HCT116 (cell line): Measurements from ENCODE around the gene SKI. TPM values are rescaled to one million over a fixed set of nuclear protein-coding genes. Genes with fewer than 3 reads are reported as not detected.

Source experiments
- ATAC-seq: fragments of 200-7000 bp; cut with Tn5 transposase; 2 replicates; pipeline ENCODE4 v1.9.1; 2020; ENCODE audit warnings: mild to moderate bottlenecking, moderate library complexity
- BruUV-seq: library from RNA; stranded (reverse); fragments of 400-500 nt; replicated peaks from 2 replicates; lab custom pipeline; 2021; lab: Mats Ljungman, UMichigan
- CTCF ChIA-PET: fragments of 300-600 bp; sonication (Branson Sonifier 250); formaldehyde crosslinking; loops from one replicate; lab custom pipeline; 2021; ENCODE audit warnings: antibody characterized with exemption; lab: Charles Lee
- POLR2A ChIA-PET: fragments of 300-600, 350-600 bp; sonication (Branson Sonifier 250); formaldehyde crosslinking; loops from one replicate; lab custom pipeline; 2021; ENCODE audit warnings: antibody characterized with exemption; lab: Charles Lee
- RAD21 ChIA-PET, 2 experiments: fragments of 300-600 bp; sonication (Branson Sonifier 250); formaldehyde crosslinking; loops; one replicate each; lab custom pipeline; 2023; ENCODE audit warnings: low total read pairs in 2 of 2; ENCODE audit not compliant: uncharacterized antibody in 2 of 2, unreplicated experiment in 2 of 2, low non-redundant PET in 1 of 2; lab: Charles Lee
- DNase-seq: peaks from one replicate; pipeline ENCODE4 v3.0.0-alpha.2; 2010; ENCODE audit warnings: low read depth, low spot score
- H2AFZ ChIP-seq: fragments of 200-600 bp; shearing (Covaris generic), sonication (generic); 2 replicates; pipeline ENCODE4 v1.6.1; 2017; ENCODE audit warnings: low read depth, mixed run types, mixed read lengths, antibody characterized with exemption, low read length; ENCODE audit not compliant: poor library complexity, severe bottlenecking
- H3K27ac ChIP-seq: 2 replicates; pipeline ENCODE4 v1.5.1; 2012; ENCODE audit warnings: low read depth, low read length
- H3K27me3 ChIP-seq: fragments of 200-600 bp; sonication (generic); 2 replicates; pipeline ENCODE4 v1.6.1; 2016; ENCODE audit warnings: mixed run types, low read length, mixed read lengths; ENCODE audit not compliant: insufficient read depth
- H3K36me3 ChIP-seq, 2 experiments: fragments of 200-500 bp in 1 of 2; fragments of 200-600 bp in 1 of 2; sonication (Bioruptor generic) in 1 of 2; sonication (generic) in 1 of 2; 2 replicates each; pipeline versions ENCODE4 v1.5.1 to v1.6.1; 2014 to 2016; ENCODE audit warnings: low read length in 2 of 2, inconsistent platforms in 1 of 2, mixed read lengths in 1 of 2, mixed run types in 1 of 2; ENCODE audit not compliant: insufficient read depth in 2 of 2, control insufficient read depth in 1 of 2
- H3K4me1 ChIP-seq, 2 experiments: fragments of 200-600 bp in 1 of 2; sonication (generic) in 1 of 2; 2 replicates each; pipeline versions ENCODE4 v1.5.1 to v1.6.1; 2012 to 2017; ENCODE audit warnings: low read length in 2 of 2, inconsistent platforms in 1 of 2, mild to moderate bottlenecking in 1 of 2, mixed read lengths in 1 of 2, mixed run types in 1 of 2, moderate library complexity in 1 of 2; ENCODE audit not compliant: insufficient read depth in 2 of 2, control insufficient read depth in 1 of 2
- H3K4me2 ChIP-seq: fragments of 200-600 bp; sonication (generic); 2 replicates; pipeline ENCODE4 v1.6.1; 2017; ENCODE audit warnings: mixed run types, low read length, mixed read lengths
- H3K4me3 ChIP-seq, 2 experiments: fragments of 200-600 bp in 1 of 2; sonication (generic) in 1 of 2; replicated peaks in 1 of 2; 2 replicates each; pipeline ENCODE4 v1.5.1; 2011 to 2016; ENCODE audit warnings: low read length in 2 of 2, control low read depth in 1 of 2, low read depth in 1 of 2, mild to moderate bottlenecking in 1 of 2, mixed read lengths in 1 of 2, mixed run types in 1 of 2
- H3K79me2 ChIP-seq: fragments of 200-600 bp; sonication (generic); 2 replicates; pipeline ENCODE4 v1.6.1; 2017; ENCODE audit warnings: mild to moderate bottlenecking, mixed run types, low read length, moderate library complexity, mixed read lengths; ENCODE audit not compliant: insufficient read depth
- H3K9ac ChIP-seq: fragments of 200-600 bp; sonication (generic); 2 replicates; pipeline ENCODE4 v1.6.1; 2016; ENCODE audit warnings: low read length, mixed read lengths
- H3K9me2 ChIP-seq: fragments of 200-600 bp; sonication (generic), shearing (Covaris generic); 2 replicates; pipeline ENCODE4 v1.6.1; 2017; ENCODE audit warnings: mixed run types, mild to moderate bottlenecking, moderate library complexity; ENCODE audit not compliant: insufficient read depth
- H3K9me3 ChIP-seq, 2 experiments: fragments of 200-500 bp in 1 of 2; fragments of 200-600 bp in 1 of 2; sonication (Bioruptor generic) in 1 of 2; sonication (generic) in 1 of 2; 2 replicates each; pipeline ENCODE4 v1.6.1; 2014 to 2017; ENCODE audit warnings: low read length in 2 of 2, mixed read lengths in 2 of 2, inconsistent platforms in 1 of 2, low read depth in 1 of 2, mild to moderate bottlenecking in 1 of 2, mixed run types in 1 of 2, moderate library complexity in 1 of 2; ENCODE audit not compliant: control insufficient read depth in 1 of 2, insufficient read depth in 1 of 2
- H4K20me1 ChIP-seq: fragments of 200-600 bp; sonication (generic), shearing (Covaris generic); 2 replicates; pipeline ENCODE4 v1.6.1; 2017; ENCODE audit warnings: mixed run types, mild to moderate bottlenecking, moderate library complexity; ENCODE audit not compliant: insufficient read depth
- EGR1 ChIP-seq: IDR thresholded peaks from 2 replicates; pipeline ENCODE4 v1.6.1; 2012; ENCODE audit warnings: low read depth
- JUND ChIP-seq: IDR thresholded peaks from 2 replicates; pipeline ENCODE4 v1.6.1; 2012
- POLR2A ChIP-seq: IDR thresholded peaks from 2 replicates; pipeline ENCODE4 v1.7.0; 2011; ENCODE audit warnings: borderline replicate concordance; ENCODE audit not compliant: insufficient read depth, insufficient read length; ENCODE audit errors: extremely low read depth
- POLR2AphosphoS5 ChIP-seq: IDR thresholded peaks from 2 replicates; pipeline ENCODE4 v1.6.1; 2011; ENCODE audit warnings: mild to moderate bottlenecking, low read depth, low read length, moderate library complexity
- SP1 ChIP-seq: IDR thresholded peaks from 2 replicates; pipeline ENCODE4 v1.6.1; 2012; ENCODE audit warnings: low read depth
- ZBTB33 ChIP-seq: IDR thresholded peaks from 2 replicates; pipeline ENCODE4 v1.6.1; 2011; ENCODE audit warnings: mild to moderate bottlenecking, low read length, moderate library complexity; ENCODE audit not compliant: insufficient replicate concordance; ENCODE audit errors: extremely low read depth
- ZFX ChIP-seq: fragments of 450-650 bp; IDR thresholded peaks from 2 replicates; pipeline ENCODE4 v1.6.1; 2017
- ZNF274 ChIP-seq: fragments of 200-500 bp; sonication (Bioruptor generic); IDR thresholded peaks from 2 replicates; pipeline ENCODE4 v1.6.1; 2014; ENCODE audit warnings: mild to moderate bottlenecking, low read depth, low read length, inconsistent platforms
- intact Hi-C: fragments of 100-400 bp; cut with micrococcal nuclease; formaldehyde crosslinking; loops from 2 replicates; pipeline ENCODE4 v1.10.0; 2022
- total RNA-seq: library from RNA; stranded (reverse); gene quantifications from one replicate; pipeline ENCODE4 v1.2.1, GENCODE V29; 2021; ENCODE audit not compliant: unreplicated experiment
- TF ChIP-seq, protein P1 (sequence below): IDR thresholded peaks from 2 replicates; pipeline ENCODE4 v1.6.1; 2012
- TF ChIP-seq, protein P2 (sequence below): IDR thresholded peaks from 2 replicates; pipeline ENCODE4 v1.6.1; 2012

The SKI gene
- total RNA-seq, 1 experiment from 2014 or later = 56.2 TPM

DNA sequence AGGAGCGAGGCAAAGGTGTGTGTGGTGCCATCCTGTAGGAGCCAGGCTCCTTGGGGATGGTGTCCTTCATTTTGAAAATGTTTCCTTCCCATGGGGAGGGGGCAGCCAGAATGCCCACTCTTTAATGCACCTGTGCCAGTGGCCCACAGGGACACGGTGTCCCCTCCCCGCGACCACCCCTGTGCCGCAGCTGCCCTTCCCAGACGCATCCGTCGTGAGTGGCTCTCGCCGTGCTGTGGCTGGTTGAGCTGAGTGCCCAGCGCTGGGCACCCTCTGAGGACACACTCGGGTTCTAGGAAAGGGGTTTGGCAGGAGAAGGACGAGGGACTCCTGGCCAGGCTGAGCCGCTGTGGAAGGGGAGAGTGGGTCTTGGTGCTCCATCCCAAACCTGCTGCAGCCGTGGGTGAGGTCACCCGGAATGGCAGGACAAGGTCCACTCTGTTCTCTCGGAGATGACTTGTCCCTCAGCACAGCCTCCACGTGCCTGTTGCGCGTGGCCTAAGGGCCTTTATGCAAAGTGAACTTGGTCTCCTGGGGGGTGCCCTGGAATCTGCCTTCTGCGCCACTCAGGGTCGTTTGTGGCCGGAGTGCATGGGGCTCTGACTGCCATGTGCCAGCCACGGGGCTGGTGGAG, 74.3 kb downstream of the SKI start:
- peaks cover 4 to 5% of the 10 kb centered on the region in 2 experiments; a peak in 2 of 4 replicates for H3K36me3 ChIP-seq
- H3K27me3 ChIP-seq = no peaks in the 10 kb centered on the region
- H2AFZ ChIP-seq = no peak overlapping the region
- no peak overlapping the region for H3K4me2 ChIP-seq
- POLR2A ChIA-PET = no interaction called here
- TF ChIP-seq POLR2A (no peak), SP1 (no peak), ZNF274 (no peak), ZBTB33 (no peak), ZFX (no peak), POLR2AphosphoS5 (no peak), EGR1 (no peak), JUND (no peak)
- TF ChIP-seq, protein P1, sequence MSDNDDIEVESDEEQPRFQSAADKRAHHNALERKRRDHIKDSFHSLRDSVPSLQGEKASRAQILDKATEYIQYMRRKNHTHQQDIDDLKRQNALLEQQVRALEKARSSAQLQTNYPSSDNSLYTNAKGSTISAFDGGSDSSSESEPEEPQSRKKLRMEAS = no peak
- TF ChIP-seq, protein P2, sequence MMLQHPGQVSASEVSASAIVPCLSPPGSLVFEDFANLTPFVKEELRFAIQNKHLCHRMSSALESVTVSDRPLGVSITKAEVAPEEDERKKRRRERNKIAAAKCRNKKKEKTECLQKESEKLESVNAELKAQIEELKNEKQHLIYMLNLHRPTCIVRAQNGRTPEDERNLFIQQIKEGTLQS = no peak
- H3K27ac ChIP-seq = no peak overlapping the region
- intact Hi-C loops = no loop called here
- H3K9me2 ChIP-seq = no peaks in the 10 kb centered on the region
- H3K4me1 ChIP-seq = no peaks in the 10 kb centered on the region
- H3K9me3 ChIP-seq = no peaks in the 10 kb centered on the region
- RAD21 ChIA-PET = no interaction called here
- no peaks in the 10 kb centered on the region for H4K20me1 ChIP-seq
- no TSS peak for BruUV-seq
- CTCF ChIA-PET = no interaction called here
- no peak overlapping the region for H3K9ac ChIP-seq
- ATAC-seq = no peak
- no peak overlapping the region for H3K4me3 ChIP-seq
- H3K79me2 ChIP-seq = peaks cover 52% of the 10 kb centered on the region
- no peak for DNase-seq
